ENCODE results near the gene FKRP.

FKRP gene

GRCh38 chr19:46731007-46731501, 14.8 kb upstream of the FKRP start:
- peak; percentile 61 for ATAC-seq
- TF ChIP-seq BACH2 (CRISPR knock-in tag; IDR thresholded peaks at IDR 0.05; ENCODE audit: borderline replicate concordance) (no peak), CSDC2 (CRISPR knock-in tag; IDR thresholded peaks at IDR 0.05) (no peak), SNAI2 (CRISPR knock-in tag; IDR thresholded peaks at IDR 0.05) (no peak), ZC3H10 (CRISPR knock-in tag; IDR thresholded peaks at IDR 0.05) (no peak), POU6F1 (CRISPR knock-in tag; IDR thresholded peaks at IDR 0.05; ENCODE audit: borderline replicate concordance, low read depth) (no peak), ZNF70 (CRISPR knock-in tag; IDR thresholded peaks at IDR 0.05) (no peak), GLIS3 (CRISPR knock-in tag; IDR thresholded peaks at IDR 0.05) (no peak), TSHZ2 (CRISPR knock-in tag; IDR thresholded peaks at IDR 0.05) (no peak), ESRRG (CRISPR knock-in tag; IDR thresholded peaks at IDR 0.05) (no peak), TOX (CRISPR knock-in tag; IDR thresholded peaks at IDR 0.05; ENCODE audit: borderline replicate concordance) (no peak), TCF4 (CRISPR knock-in tag; IDR thresholded peaks at IDR 0.05; ENCODE audit: borderline replicate concordance) (no peak), RARB (CRISPR knock-in tag; IDR thresholded peaks at IDR 0.05) (no peak), ARNTL (CRISPR knock-in tag; IDR thresholded peaks at IDR 0.05; ENCODE audit: borderline replicate concordance, low read depth) (no peak), ISL1 (CRISPR knock-in tag; IDR thresholded peaks at IDR 0.05) (no peak)

- ATAC-seq, result no peak
These were observed 14.3 kb upstream of the FKRP start for GRCh38 chr19:46731584-46731983.

GRCh38 chr19:46732172-46732938, 13.5 kb upstream of the FKRP start:
- no peak for ATAC-seq
- TF ChIP-seq OSR1 (CRISPR knock-in tag; IDR thresholded peaks at IDR 0.05) (no peak), RARB (CRISPR knock-in tag; IDR thresholded peaks at IDR 0.05) (no peak), PPARA (CRISPR knock-in tag; IDR thresholded peaks at IDR 0.05; ENCODE audit: borderline replicate concordance) (no peak), PATZ1 (CRISPR knock-in tag; IDR thresholded peaks at IDR 0.05; ENCODE audit: borderline replicate concordance) (no peak), ZFP30 (CRISPR knock-in tag; IDR thresholded peaks at IDR 0.05) (no peak), ZNF565 (CRISPR knock-in tag; conservative IDR thresholded peaks at IDR 0.05; ENCODE audit: low read depth) (no peak), ZNF8 (CRISPR knock-in tag; IDR thresholded peaks at IDR 0.05) (no peak), SNAI2 (CRISPR knock-in tag; IDR thresholded peaks at IDR 0.05) (no peak), CREB5 (CRISPR knock-in tag; IDR thresholded peaks at IDR 0.05; ENCODE audit: low read depth) (no peak)

More at GRCh38 chr19:46731584-46731983, 14.3 kb upstream of the FKRP start:
- TF ChIP-seq SNAI2 (CRISPR knock-in tag; IDR thresholded peaks at IDR 0.05) (no peak), ZC3H10 (CRISPR knock-in tag; IDR thresholded peaks at IDR 0.05) (no peak), GLIS3 (CRISPR knock-in tag; IDR thresholded peaks at IDR 0.05) (no peak), CREB5 (CRISPR knock-in tag; IDR thresholded peaks at IDR 0.05; ENCODE audit: low read depth) (no peak), ZNF565 (CRISPR knock-in tag; conservative IDR thresholded peaks at IDR 0.05; ENCODE audit: low read depth) (no peak), ZFP3 (CRISPR knock-in tag; IDR thresholded peaks at IDR 0.05) (no peak), ZNF8 (CRISPR knock-in tag; IDR thresholded peaks at IDR 0.05) (no peak), ARNTL (CRISPR knock-in tag; IDR thresholded peaks at IDR 0.05; ENCODE audit: borderline replicate concordance, low read depth) (no peak), TCF4 (CRISPR knock-in tag; IDR thresholded peaks at IDR 0.05; ENCODE audit: borderline replicate concordance) (no peak), RARB (CRISPR knock-in tag; IDR thresholded peaks at IDR 0.05) (no peak), ZNF70 (CRISPR knock-in tag; IDR thresholded peaks at IDR 0.05) (no peak), PATZ1 (CRISPR knock-in tag; IDR thresholded peaks at IDR 0.05; ENCODE audit: borderline replicate concordance) (no peak), ISL1 (CRISPR knock-in tag; IDR thresholded peaks at IDR 0.05) (no peak)
